ENCODE results near the gene PSRC1.
A peak's percentile ranks its signal among the peaks of the same experiment; 100 is the strongest.

Gene PSRC1

DNA sequence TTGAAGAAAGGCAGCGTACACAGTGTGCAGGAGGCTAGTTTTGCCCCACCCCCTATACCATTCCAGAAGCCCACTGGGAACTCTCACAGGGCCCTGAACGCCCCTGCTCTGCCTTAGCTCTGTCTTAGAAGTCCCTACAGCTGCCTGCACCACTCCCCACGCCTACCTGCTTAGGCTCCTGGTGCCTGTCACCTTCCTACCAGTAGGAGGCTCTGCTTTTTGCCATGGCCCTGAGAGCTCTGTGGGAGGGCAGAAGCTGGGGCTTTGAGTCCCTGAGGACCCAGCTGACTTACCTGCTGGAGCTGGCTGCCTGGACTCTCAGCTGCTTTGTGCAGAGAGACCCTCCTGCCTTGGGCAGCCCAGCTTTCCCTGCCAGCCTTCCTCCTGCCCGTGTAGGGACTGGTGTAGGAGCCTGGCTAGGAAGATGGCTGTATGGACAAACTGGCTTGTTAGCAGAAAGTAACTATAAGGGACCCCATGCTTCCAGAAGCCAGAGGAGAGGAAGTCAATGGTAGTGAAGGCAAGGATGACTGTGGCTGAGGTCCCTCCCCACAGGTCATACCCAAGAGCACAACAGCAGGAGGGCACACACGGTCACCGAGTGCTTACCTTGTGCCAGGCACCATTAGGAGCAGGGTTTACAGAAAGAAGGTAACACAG is 43.4 kb downstream of the PSRC1 start:
- TF ChIP-seq, protein P1, sequence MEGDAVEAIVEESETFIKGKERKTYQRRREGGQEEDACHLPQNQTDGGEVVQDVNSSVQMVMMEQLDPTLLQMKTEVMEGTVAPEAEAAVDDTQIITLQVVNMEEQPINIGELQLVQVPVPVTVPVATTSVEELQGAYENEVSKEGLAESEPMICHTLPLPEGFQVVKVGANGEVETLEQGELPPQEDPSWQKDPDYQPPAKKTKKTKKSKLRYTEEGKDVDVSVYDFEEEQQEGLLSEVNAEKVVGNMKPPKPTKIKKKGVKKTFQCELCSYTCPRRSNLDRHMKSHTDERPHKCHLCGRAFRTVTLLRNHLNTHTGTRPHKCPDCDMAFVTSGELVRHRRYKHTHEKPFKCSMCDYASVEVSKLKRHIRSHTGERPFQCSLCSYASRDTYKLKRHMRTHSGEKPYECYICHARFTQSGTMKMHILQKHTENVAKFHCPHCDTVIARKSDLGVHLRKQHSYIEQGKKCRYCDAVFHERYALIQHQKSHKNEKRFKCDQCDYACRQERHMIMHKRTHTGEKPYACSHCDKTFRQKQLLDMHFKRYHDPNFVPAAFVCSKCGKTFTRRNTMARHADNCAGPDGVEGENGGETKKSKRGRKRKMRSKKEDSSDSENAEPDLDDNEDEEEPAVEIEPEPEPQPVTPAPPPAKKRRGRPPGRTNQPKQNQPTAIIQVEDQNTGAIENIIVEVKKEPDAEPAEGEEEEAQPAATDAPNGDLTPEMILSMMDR (IDR thresholded peaks at IDR 0.05; ENCODE audit: control extremely low read depth, extremely low read depth, low read depth, missing control alignments): peak; percentile 39
- POLR2A ChIA-PET: interaction anchor here (1.0 to 1.7 kb wide), 2 partner anchors 14 to 15 kb away, joined by 3 to 4 read pairs; no protein-coding TSS in a partner anchor
- peak; percentile 65 for DNase-seq (ENCODE audit: extremely low spot score)
- CTCF ChIA-PET: interaction anchor here (1.1 to 3.9 kb wide), 10 partner anchors 8 to 307 kb away, joined by 3 to 19 read pairs (median 6); partner anchors contain the start of genes CYB561D1 and PSRC1

GRCh38 chr1:109239047-109239408 is 43.9 kb downstream of the PSRC1 start:
- no peak for DNase-seq (ENCODE audit: extremely low spot score)
- TF ChIP-seq, protein P1 (IDR thresholded peaks at IDR 0.05; ENCODE audit: control extremely low read depth, extremely low read depth, low read depth, missing control alignments): no peak
- CTCF ChIA-PET: interaction anchor here (1.1 to 3.9 kb wide), 11 partner anchors 8 to 307 kb away, joined by 3 to 19 read pairs (median 6); partner anchors contain the start of genes CYB561D1 and PSRC1
- POLR2A ChIA-PET: interaction anchor here (1.7 kb wide), 1 partner anchor 14 kb away, joined by 3 read pairs; no protein-coding TSS in a partner anchor

DNA sequence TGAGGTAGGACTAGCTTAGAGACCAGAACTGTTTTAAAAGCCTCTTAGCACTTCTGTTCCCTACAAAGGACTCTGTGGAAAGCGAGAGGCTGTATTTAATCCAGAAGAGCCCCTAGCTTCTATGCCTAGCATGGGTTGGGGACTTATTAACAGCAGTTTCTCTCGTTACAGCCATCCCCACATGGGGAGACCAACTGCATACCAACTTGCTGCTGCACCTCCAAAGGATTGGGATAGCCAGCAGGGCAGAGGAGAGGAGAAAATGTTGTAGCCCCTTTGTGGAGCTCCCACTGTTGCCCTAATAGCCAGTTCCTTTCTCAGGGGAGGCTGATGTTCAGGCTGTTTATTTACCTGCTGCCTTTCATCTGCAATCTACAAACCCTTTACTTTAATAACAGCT is 44.6 kb downstream of the PSRC1 start:
- DNase-seq (ENCODE audit: extremely low spot score): no peak
- POLR2A ChIA-PET: interaction anchor here (1.7 kb wide), 1 partner anchor 14 kb away, joined by 3 read pairs; no protein-coding TSS in a partner anchor
- CTCF ChIA-PET: interaction anchor here (1.0 to 3.9 kb wide), 9 partner anchors 9 to 402 kb away, joined by 3 to 19 read pairs (median 6); partner anchors contain the start of genes CYB561D1 and PSRC1
- TF ChIP-seq, protein P1 (IDR thresholded peaks at IDR 0.05; ENCODE audit: control extremely low read depth, extremely low read depth, low read depth, missing control alignments): no peak

GRCh38 chr1:109237512-109237911 is 45.4 kb downstream of the PSRC1 start:
- ChIA-PET POLR2A (no interaction called here), CTCF (interaction anchor here (0.9 to 3.9 kb wide), 8 partner anchors 10 to 403 kb away, joined by 3 to 19 read pairs (median 5); no protein-coding TSS in a partner anchor)
- DNase-seq (ENCODE audit: extremely low spot score): no peak
- TF ChIP-seq, protein P1 (IDR thresholded peaks at IDR 0.05; ENCODE audit: control extremely low read depth, extremely low read depth, low read depth, missing control alignments): no peak

DNA sequence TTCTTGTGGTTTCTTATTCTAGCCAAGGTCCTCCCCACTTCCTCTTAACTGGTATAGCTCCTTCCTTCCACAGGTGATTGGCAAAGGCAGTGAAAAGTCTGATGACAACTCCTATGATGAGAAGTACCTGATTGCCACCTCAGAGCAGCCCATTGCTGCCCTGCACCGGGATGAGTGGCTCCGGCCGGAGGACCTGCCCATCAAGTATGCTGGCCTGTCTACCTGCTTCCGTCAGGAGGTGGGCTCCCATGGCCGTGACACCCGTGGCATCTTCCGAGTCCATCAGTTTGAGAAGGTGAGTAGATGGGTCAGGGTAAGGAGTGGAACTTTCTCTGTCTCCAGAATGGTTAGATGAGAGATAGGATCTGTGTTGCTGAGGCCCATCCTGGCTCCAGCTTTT is 47.8 kb downstream of the PSRC1 start:
- TF ChIP-seq, protein P1 (IDR thresholded peaks at IDR 0.05; ENCODE audit: control extremely low read depth, extremely low read depth, low read depth, missing control alignments): no peak
- CTCF ChIA-PET: interaction anchor here (2.4 kb wide), 1 partner anchor 297 kb away, joined by 6 read pairs; no protein-coding TSS in a partner anchor
- POLR2A ChIA-PET: no interaction called here
- no peak for DNase-seq (ENCODE audit: extremely low spot score)

- TF ChIP-seq, protein P1 (IDR thresholded peaks at IDR 0.05; ENCODE audit: control extremely low read depth, extremely low read depth, low read depth, missing control alignments): no peak
- ChIA-PET POLR2A (no interaction called here), CTCF (interaction anchor here (1.1 to 2.1 kb wide), 4 partner anchors 8 to 302 kb away, joined by 3 to 7 read pairs (median 4); partner anchors contain the start of gene SARS1)
- no peak for DNase-seq (ENCODE audit: extremely low spot score)
Measured at GRCh38 chr1:109231066-109231465, 51.9 kb downstream of the PSRC1 start.

Measured in GM10248 (cell line).